ENCODE data around the gene DGKI.

- TF ChIP-seq CTCF (IDR thresholded peaks at IDR 0.05; ENCODE audit: low read depth, low read length, poor library complexity, severe bottlenecking) (no peak), EZH2phosphoT487 (IDR thresholded peaks at IDR 0.05; ENCODE audit: borderline replicate concordance, low read length) (no peak)
Measured at GRCh38 chr7:137407078-137407477, 439.7 kb downstream of the DGKI start.
